NT2/D1 (cell line): ENCODE measurements around the gene CBLN4.

ENCODE experiments used
- SUZ12 ChIP-seq: IDR thresholded peaks from 2 replicates; pipeline ENCODE4 v1.6.1; 2011; ENCODE audit not compliant: insufficient read length, insufficient read depth; ENCODE audit errors: extremely low read depth
- YY1 ChIP-seq: IDR thresholded peaks from 2 replicates; pipeline ENCODE4 v1.6.1; 2011; ENCODE audit not compliant: insufficient read length, insufficient read depth
- ZNF274 ChIP-seq: IDR thresholded peaks from 2 replicates; pipeline ENCODE4 v1.6.1; 2011; ENCODE audit warnings: mild to moderate bottlenecking, low read depth, low read length

DNA sequence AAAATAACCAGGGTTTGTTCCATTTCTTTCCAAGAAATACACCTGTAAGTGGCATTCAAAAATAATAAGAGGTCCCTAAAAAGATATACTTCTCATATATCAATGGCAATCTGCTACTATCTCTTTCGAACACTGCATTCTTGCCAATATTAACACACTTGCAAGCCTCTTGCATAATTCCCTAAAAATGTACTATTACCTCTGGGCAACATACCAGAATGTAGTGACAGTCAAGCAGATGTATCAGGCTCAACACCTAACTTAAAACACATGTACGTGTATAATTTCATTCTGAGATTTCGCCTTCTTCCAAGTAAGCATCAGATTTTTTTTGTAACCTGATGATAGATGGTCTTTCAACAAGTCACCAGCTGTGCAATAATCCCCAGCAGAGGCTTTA lies 3.4 kb downstream of the CBLN4 start:
- TF ChIP-seq YY1 (no peak), SUZ12 (no peak), ZNF274 (no peak)
